ENCODE results near the gene PKP4. TPM values are rescaled to one million over a fixed set of nuclear protein-coding genes. Genes with fewer than 3 reads are reported as not detected.

PKP4 gene
- total RNA-seq, 3 donors from 2014 or later, result 41.6 to 59.1 (median 51.1) TPM

- Histone ChIP-seq H3K4me1 (ENCODE audit: low read depth) (no peaks in the 10 kb centered on the region), H3K9me3 (no peaks in the 10 kb centered on the region), H3K4me3 (no peak overlapping the region), H3K36me3 (ENCODE audit: low read depth) (no peaks in the 10 kb centered on the region)
- intact Hi-C loops (cut with DNase I, micrococcal nuclease), result no loop called here
- no peak for TF ChIP-seq CTCF (IDR thresholded peaks at IDR 0.05)
- ATAC-seq, result peak; percentile 18
- DNase-seq, result no peak
These were observed 29.6 kb downstream of the PKP4 start for GRCh38 chr2:158486150-158486969.

GRCh38 chr2:158486970-158487325, 30.2 kb downstream of the PKP4 start:
- TF ChIP-seq CTCF (IDR thresholded peaks at IDR 0.05), result no peak
- intact Hi-C loops (cut with DNase I, micrococcal nuclease), result no loop called here
- ATAC-seq (peak; percentile 75), DNase-seq (no peak)
- Histone ChIP-seq H3K4me1 (ENCODE audit: low read depth) (no peaks in the 10 kb centered on the region), H3K36me3 (ENCODE audit: low read depth) (no peaks in the 10 kb centered on the region), H3K9me3 (no peaks in the 10 kb centered on the region), H3K4me3 (no peak overlapping the region)

- Histone ChIP-seq H3K36me3 (ENCODE audit: low read depth) (no peaks in the 10 kb centered on the region), H3K4me1 (ENCODE audit: low read depth) (no peaks in the 10 kb centered on the region), H3K4me3 (no peak overlapping the region), H3K9me3 (no peaks in the 10 kb centered on the region)
- intact Hi-C loops (cut with DNase I, micrococcal nuclease), result no loop called here
- ATAC-seq (no peak), DNase-seq (no peak)
- no peak for TF ChIP-seq CTCF (IDR thresholded peaks at IDR 0.05)
These were observed 30.7 kb downstream of the PKP4 start for GRCh38 chr2:158487419-158487818.

- no peak overlapping the region for H3K4me3 ChIP-seq
- no peaks in the 10 kb centered on the region for H3K4me1 ChIP-seq (ENCODE audit: low read depth)
- no peaks in the 10 kb centered on the region for H3K36me3 ChIP-seq (ENCODE audit: low read depth)
- no peak for DNase-seq
- H3K9me3 ChIP-seq, result no peaks in the 10 kb centered on the region
- intact Hi-C loops (cut with DNase I, micrococcal nuclease), result no loop called here
- TF ChIP-seq CTCF (IDR thresholded peaks at IDR 0.05), result no peak
- ATAC-seq, result no peak
These were observed 31.9 kb downstream of the PKP4 start for GRCh38 chr2:158488442-158489216.

GRCh38 chr2:158489366-158490112, 32.8 kb downstream of the PKP4 start:
- Histone ChIP-seq H3K4me1 (ENCODE audit: low read depth) (no peaks in the 10 kb centered on the region), H3K9me3 (no peaks in the 10 kb centered on the region), H3K4me3 (no peak overlapping the region), H3K36me3 (ENCODE audit: low read depth) (no peaks in the 10 kb centered on the region)
- intact Hi-C loops (cut with DNase I, micrococcal nuclease), result no loop called here
- TF ChIP-seq CTCF (IDR thresholded peaks at IDR 0.05), result no peak
- ATAC-seq (no peak), DNase-seq (no peak)

Data from mucosa of descending colon (tissue), 3 donors.